ENCODE measurements around the gene KIZ.

KIZ gene

DNA sequence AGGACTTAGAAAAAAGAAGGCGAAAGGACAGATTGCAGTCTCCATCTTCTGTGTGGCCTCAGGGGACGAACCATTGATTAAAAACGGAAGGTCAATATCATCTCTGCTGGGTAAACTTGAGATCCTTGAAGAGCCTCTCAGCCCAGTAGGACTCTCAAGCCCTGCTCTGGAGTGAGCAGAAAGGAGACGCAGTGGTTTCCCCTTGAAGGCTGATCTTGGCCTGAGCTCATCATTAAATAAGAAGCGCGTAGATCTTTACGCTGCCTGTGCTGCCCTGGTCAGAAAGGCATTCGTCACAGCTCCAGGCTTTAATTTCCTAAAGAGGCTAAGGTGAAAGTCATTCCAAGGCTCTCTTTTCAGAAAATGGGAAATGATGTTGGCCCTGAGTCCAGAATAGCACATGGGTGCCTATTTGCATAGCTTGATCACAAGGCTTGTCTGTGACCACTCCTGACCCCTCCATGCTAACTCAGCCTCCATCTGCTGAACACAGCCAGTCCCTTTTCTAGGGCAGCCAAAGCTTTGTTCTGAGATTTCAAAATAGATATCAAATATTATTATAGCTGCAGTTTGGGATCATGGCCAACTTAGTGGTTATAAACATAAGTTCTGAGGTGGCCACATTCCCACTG, 148.0 kb downstream of the KIZ start:
- Histone ChIP-seq H3K4me1 (ENCODE audit: insufficient read depth, low read length) (no peaks in the 10 kb centered on the region), H3K9ac (ENCODE audit: low read depth, low read length) (no peak overlapping the region), H3K4me3 (ENCODE audit: low read length) (no peak overlapping the region), H3K9me3 (ENCODE audit: insufficient read depth, low read depth, low read length) (no peaks in the 10 kb centered on the region), H3K27me3 (ENCODE audit: insufficient read depth, low read length) (no peaks in the 10 kb centered on the region), H3K27ac (ENCODE audit: low read length) (no peak overlapping the region), H3K36me3 (ENCODE audit: insufficient read depth, low read depth, low read length) (no peaks in the 10 kb centered on the region)

DNA sequence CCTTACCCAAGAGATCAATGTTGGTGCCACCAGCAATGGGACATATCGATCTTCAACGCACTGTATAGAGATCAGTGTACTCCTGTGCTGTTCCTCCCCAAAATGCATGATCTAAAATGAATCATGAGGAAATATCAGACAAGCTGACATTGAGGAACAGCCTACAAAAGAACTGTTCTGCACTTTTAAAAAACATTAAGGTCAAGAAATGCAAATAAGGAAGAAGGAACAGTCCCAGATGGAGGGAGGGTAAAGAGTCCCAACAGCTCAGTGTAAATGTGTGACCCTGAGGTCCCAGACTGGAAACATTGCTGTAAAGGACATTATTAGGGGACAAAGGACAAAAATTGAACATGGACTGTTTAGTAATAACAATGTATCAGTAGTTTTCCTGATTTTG, 152.9 kb downstream of the KIZ start:
- H3K27ac ChIP-seq (ENCODE audit: low read length): no peak overlapping the region
- no peaks in the 10 kb centered on the region for H3K9me3 ChIP-seq (ENCODE audit: insufficient read depth, low read depth, low read length)
- no peaks in the 10 kb centered on the region for H3K36me3 ChIP-seq (ENCODE audit: insufficient read depth, low read depth, low read length)
- H3K9ac ChIP-seq (ENCODE audit: low read depth, low read length): no peak overlapping the region
- no peaks in the 10 kb centered on the region for H3K27me3 ChIP-seq (ENCODE audit: insufficient read depth, low read length)
- no peaks in the 10 kb centered on the region for H3K4me1 ChIP-seq (ENCODE audit: insufficient read depth, low read length)
- no peak overlapping the region for H3K4me3 ChIP-seq (ENCODE audit: low read length)

DNA sequence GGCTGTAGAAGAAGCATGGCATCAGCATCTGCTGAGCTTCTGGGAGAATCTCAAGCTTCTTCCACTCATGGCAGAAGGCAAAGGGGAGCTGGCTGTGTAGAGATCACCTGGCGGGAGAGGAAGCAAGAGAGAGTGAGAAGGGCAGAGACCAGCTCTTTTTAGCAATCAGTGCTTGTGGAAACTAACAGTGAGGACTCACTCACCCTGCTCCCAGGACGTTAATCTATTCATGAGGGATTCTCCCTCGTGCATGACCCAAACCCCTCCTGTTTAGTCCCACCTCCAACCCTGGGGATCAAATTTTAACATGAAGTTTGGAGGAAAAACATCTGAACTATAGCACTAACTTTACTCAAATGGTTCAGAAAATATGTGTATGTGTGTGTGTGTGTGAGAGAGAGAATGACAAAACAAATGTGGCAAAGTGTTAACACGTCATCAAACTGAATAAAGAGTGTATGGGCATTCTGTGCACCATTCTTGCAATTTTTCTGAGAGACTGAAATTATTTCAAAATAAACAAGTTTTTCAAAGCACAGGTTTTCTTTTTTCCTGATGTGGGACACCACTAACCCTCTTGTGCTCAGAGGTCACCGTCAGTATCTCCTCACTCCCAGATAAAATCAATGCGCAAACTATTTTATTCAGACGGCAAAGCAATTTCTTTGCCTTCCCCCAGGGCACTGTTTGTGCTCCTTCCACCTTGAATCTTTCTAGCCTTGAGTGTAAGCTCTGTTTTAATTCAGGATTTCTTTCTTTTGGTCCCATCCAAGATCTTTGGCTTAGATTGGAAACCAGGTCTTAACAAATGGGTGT, 154.0 kb downstream of the KIZ start:
- Histone ChIP-seq H3K27ac (ENCODE audit: low read length) (no peak overlapping the region), H3K4me3 (ENCODE audit: low read length) (no peak overlapping the region), H3K27me3 (ENCODE audit: insufficient read depth, low read length) (no peaks in the 10 kb centered on the region), H3K36me3 (ENCODE audit: insufficient read depth, low read depth, low read length) (no peaks in the 10 kb centered on the region), H3K9me3 (ENCODE audit: insufficient read depth, low read depth, low read length) (no peaks in the 10 kb centered on the region), H3K9ac (ENCODE audit: low read depth, low read length) (no peak overlapping the region), H3K4me1 (ENCODE audit: insufficient read depth, low read length) (no peaks in the 10 kb centered on the region)

DNA sequence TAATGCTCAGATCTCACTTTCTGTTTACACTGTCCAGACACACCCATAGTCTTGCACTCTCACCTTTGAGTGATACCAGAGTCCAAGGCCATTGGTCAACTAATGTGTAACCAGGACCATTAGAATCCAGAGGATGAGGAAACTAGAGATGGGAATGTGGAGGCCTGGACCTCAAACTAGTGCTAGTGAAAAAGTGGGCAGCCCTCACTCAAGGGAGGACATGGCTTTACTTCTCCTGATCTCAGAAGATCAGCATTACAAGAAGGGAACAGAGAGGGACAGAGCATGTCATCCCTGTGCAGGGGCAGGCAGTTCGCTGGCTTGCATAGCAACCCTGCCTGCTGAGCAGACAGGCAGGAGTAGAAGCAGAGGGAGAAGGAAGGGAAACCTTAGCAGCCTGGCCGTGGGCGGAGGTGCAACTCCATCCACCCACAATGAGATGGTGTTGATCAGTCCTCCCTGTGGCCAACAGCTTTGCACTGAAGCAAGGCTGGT, 154.7 kb downstream of the KIZ start:
- Histone ChIP-seq H3K9ac (ENCODE audit: low read depth, low read length) (no peak overlapping the region), H3K9me3 (ENCODE audit: insufficient read depth, low read depth, low read length) (no peaks in the 10 kb centered on the region), H3K27me3 (ENCODE audit: insufficient read depth, low read length) (no peaks in the 10 kb centered on the region), H3K4me1 (ENCODE audit: insufficient read depth, low read length) (no peaks in the 10 kb centered on the region), H3K4me3 (ENCODE audit: low read length) (no peak overlapping the region), H3K27ac (ENCODE audit: low read length) (no peak overlapping the region), H3K36me3 (ENCODE audit: insufficient read depth, low read depth, low read length) (no peaks in the 10 kb centered on the region)

DNA sequence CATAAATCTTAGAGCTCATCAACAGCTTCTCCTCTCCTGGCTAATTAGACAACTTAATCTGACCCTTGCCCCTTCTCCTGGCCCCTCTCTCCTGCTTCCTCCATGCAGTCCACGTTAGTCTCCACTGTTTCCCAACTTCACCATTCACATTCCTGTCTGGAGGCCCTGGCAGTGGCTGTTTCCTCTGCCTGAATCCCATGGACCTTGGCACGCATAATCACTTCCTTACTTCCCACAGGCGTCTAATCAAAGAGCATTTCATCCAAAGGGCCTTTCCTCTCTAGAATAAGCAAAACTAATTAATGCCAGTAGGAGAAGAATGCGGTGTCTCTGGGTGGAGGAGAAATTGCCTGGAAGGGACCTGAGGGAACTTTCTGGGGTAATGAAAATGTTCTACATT, 160.9 kb downstream of the KIZ start:
- H3K36me3 ChIP-seq (ENCODE audit: insufficient read depth, low read depth, low read length): no peaks in the 10 kb centered on the region
- no peak overlapping the region for H3K4me3 ChIP-seq (ENCODE audit: low read length)
- no peaks in the 10 kb centered on the region for H3K9me3 ChIP-seq (ENCODE audit: insufficient read depth, low read depth, low read length)
- no peak overlapping the region for H3K9ac ChIP-seq (ENCODE audit: low read depth, low read length)
- no peaks in the 10 kb centered on the region for H3K27me3 ChIP-seq (ENCODE audit: insufficient read depth, low read length)
- no peaks in the 10 kb centered on the region for H3K4me1 ChIP-seq (ENCODE audit: insufficient read depth, low read length)
- H3K27ac ChIP-seq (ENCODE audit: low read length): no peak overlapping the region

DNA sequence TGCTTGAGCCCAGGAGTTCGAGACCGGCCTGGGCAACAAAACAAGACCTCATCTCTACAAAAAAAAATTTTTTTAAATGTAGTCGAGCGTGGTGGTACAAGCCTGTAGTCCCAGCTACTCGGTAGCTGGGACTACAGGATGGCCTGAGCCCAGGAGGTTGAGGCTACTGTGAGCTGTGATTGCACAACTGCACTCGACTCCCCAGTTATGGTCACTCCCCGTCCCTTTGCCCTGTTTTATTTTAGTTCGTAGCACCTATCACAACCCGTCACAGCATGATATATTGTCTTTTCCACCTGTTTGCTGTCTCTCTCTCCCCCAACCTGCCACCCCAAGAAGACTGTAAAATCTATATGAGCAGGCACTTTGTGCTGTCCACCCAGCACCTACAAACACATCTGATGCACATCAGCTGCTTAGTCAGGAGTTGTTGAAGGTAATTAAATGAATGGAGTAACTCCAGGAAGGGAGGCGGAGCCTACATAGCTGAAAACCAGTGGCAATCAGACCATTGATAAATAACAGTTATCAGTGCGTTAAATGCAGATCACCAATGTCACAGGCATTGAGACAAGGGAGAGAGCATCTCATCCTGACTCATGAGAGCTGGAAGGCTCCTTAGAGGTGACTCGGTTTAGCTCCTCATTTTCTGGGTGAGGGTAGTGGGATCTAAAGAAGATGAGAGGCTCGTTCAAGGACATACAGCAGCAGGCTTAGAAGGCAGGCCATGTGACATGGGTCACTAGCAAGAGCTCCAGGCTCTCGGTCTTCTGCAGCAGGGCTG, 162.9 kb downstream of the KIZ start:
- H3K9me3 ChIP-seq (ENCODE audit: insufficient read depth, low read depth, low read length): no peaks in the 10 kb centered on the region
- H3K27ac ChIP-seq (ENCODE audit: low read length): no peak overlapping the region

DNA sequence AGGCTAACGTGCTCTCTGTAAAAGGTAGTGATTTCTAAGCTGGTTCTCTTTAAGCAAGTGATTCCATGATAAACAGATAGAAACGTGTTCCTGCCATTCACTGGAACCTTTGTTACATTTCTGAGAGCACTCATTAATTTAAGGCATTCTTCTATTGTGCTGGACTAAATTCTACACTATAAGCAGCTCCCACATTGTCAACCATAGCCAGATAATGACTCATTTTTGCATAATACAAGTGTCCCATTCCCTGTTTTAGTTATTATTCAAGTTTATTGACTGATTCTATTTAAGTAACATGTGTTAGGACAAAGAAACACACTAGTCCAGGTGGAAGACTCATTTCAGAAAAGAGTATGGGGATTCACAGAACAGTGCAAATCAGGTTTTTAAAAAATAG, 163.8 kb downstream of the KIZ start:
- Histone ChIP-seq H3K9ac (ENCODE audit: low read depth, low read length) (no peak overlapping the region), H3K4me1 (ENCODE audit: insufficient read depth, low read length) (no peaks in the 10 kb centered on the region), H3K9me3 (ENCODE audit: insufficient read depth, low read depth, low read length) (no peaks in the 10 kb centered on the region), H3K27ac (ENCODE audit: low read length) (no peak overlapping the region), H3K4me3 (ENCODE audit: low read length) (no peak overlapping the region), H3K27me3 (ENCODE audit: insufficient read depth, low read length) (no peaks in the 10 kb centered on the region), H3K36me3 (ENCODE audit: insufficient read depth, low read depth, low read length) (no peaks in the 10 kb centered on the region)

More for the DNA sequence above, 162.9 kb downstream of the KIZ start:
- H3K9ac ChIP-seq (ENCODE audit: low read depth, low read length): no peak overlapping the region
- no peaks in the 10 kb centered on the region for H3K4me1 ChIP-seq (ENCODE audit: insufficient read depth, low read length)
- no peaks in the 10 kb centered on the region for H3K36me3 ChIP-seq (ENCODE audit: insufficient read depth, low read depth, low read length)
- H3K4me3 ChIP-seq (ENCODE audit: low read length): no peak overlapping the region
- no peaks in the 10 kb centered on the region for H3K27me3 ChIP-seq (ENCODE audit: insufficient read depth, low read length)

DNA sequence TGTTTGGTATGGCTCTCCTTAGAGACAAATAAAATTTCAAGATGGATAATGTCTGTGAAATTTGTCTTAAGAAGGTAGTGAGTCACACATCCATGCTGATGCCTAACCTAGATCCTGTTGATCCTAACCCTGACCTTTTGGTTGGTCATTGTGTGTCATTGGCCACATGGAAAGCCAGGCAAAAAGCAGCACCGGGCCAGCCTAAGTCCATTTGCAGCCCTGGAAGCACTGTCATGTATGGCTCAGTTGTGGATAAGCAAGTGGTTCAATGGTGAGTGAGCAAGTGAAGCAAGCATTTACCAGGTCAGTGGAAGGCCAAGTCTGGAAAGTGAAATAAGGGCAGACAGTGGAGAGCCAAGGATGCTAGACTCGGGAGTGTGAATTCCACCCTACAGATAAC, 165.1 kb downstream of the KIZ start:
- Histone ChIP-seq H3K4me3 (ENCODE audit: low read length) (no peak overlapping the region), H3K9me3 (ENCODE audit: insufficient read depth, low read depth, low read length) (no peaks in the 10 kb centered on the region), H3K27me3 (ENCODE audit: insufficient read depth, low read length) (no peaks in the 10 kb centered on the region), H3K27ac (ENCODE audit: low read length) (no peak overlapping the region), H3K36me3 (ENCODE audit: insufficient read depth, low read depth, low read length) (no peaks in the 10 kb centered on the region), H3K9ac (ENCODE audit: low read depth, low read length) (no peak overlapping the region), H3K4me1 (ENCODE audit: insufficient read depth, low read length) (no peaks in the 10 kb centered on the region)

DNA sequence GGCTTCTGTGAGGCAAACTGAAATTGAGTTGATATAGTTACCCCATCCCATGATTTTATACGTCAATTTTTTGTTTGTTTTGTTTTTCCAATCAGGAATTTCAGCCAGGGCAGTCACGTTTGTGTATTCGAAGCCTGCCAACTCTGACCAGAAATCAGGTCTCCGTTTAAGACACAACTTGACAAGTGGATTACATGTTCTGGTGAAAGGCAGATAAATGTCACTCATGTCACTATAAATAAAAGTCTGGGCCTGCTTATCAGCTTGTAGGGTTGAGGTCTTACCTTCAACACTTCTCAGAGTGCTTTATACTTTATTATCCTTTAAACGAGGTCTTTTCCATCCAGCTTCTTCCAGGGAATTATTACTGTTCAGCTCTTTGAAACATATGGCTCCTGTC, 168.9 kb downstream of the KIZ start:
- Histone ChIP-seq H3K9ac (ENCODE audit: low read depth, low read length) (no peak overlapping the region), H3K4me1 (ENCODE audit: insufficient read depth, low read length) (no peaks in the 10 kb centered on the region), H3K36me3 (ENCODE audit: insufficient read depth, low read depth, low read length) (no peaks in the 10 kb centered on the region), H3K27ac (ENCODE audit: low read length) (no peak overlapping the region), H3K27me3 (ENCODE audit: insufficient read depth, low read length) (no peaks in the 10 kb centered on the region; the same call in 1 of the 2 replicates), H3K4me3 (ENCODE audit: low read length) (no peak overlapping the region), H3K9me3 (ENCODE audit: insufficient read depth, low read depth, low read length) (no peaks in the 10 kb centered on the region)
